Lower lobe of right lung (tissue), 2 donors: ENCODE measurements around the gene ARID1B. TPM values are rescaled to one million over a fixed set of nuclear protein-coding genes. Genes with fewer than 3 reads are reported as not detected.
A peak's percentile ranks its signal among the peaks of the same experiment; 100 is the strongest.

Experiments
- ATAC-seq, 2 donors: fragments of 200-7000 bp; cut with Tn5 transposase; one replicate each; pipeline ENCODE4 v1.9.1; 2020 to 2022; ENCODE audit warnings: mild to moderate bottlenecking in 2 of 2, moderate library complexity in 2 of 2
- DNase-seq: peaks from one replicate; pipeline ENCODE4 v3.0.0-alpha.2; 2020
- H3K27ac ChIP-seq: fragments of 200-600 bp; one replicate; pipeline ENCODE4 v1.8.0; 2022
- H3K27me3 ChIP-seq: fragments of 200-600 bp; one replicate; pipeline ENCODE4 v1.8.0; 2022; ENCODE audit warnings: low read depth
- H3K36me3 ChIP-seq: fragments of 200-600 bp; one replicate; pipeline ENCODE4 v1.8.0; 2022; ENCODE audit warnings: mild to moderate bottlenecking
- H3K4me1 ChIP-seq: fragments of 200-600 bp; one replicate; pipeline ENCODE4 v1.8.0; 2022
- H3K4me3 ChIP-seq: fragments of 200-600 bp; one replicate; pipeline ENCODE4 v1.8.0; 2022; ENCODE audit warnings: mild to moderate bottlenecking
- H3K9me3 ChIP-seq: fragments of 200-600 bp; one replicate; pipeline ENCODE4 v1.8.0; 2022
- intact Hi-C: fragments of 100-400 bp; cut with DNase I; formaldehyde crosslinking; loops from one replicate; pipeline ENCODE4 v1.11.0; 2022
- total RNA-seq: library from RNA; stranded (reverse); fragmentation: NEBNext Ultra II Directional; extraction: Animal tissue kit (Norgen Biotek cat#: 25700); gene quantifications from one replicate; pipeline ENCODE4 v1.2.1, GENCODE V29; 2021
- TF ChIP-seq, protein P1 (sequence below): fragments of 200-600 bp; IDR thresholded peaks from one replicate; pipeline ENCODE4 v1.8.0; 2022; ENCODE audit warnings: antibody characterized with exemption, mild to moderate bottlenecking
- donor health status: DM: no; HTN: yes; CAD: no; lungs with severe emphysema.

ARID1B gene
- total RNA-seq, 1 donor from 2014 or later = 95.5 TPM

- H3K36me3 ChIP-seq = no peaks in the 10 kb centered on the region
- no peak overlapping the region for H3K4me3 ChIP-seq
- H3K4me1 ChIP-seq = peaks cover 21% of the 10 kb centered on the region
- no peaks in the 10 kb centered on the region for H3K27me3 ChIP-seq
- no peaks in the 10 kb centered on the region for H3K9me3 ChIP-seq
- intact Hi-C loops = no loop called here
- no peak for ATAC-seq
- no peak overlapping the region for H3K27ac ChIP-seq
- no peak for DNase-seq
- TF ChIP-seq, protein P1, sequence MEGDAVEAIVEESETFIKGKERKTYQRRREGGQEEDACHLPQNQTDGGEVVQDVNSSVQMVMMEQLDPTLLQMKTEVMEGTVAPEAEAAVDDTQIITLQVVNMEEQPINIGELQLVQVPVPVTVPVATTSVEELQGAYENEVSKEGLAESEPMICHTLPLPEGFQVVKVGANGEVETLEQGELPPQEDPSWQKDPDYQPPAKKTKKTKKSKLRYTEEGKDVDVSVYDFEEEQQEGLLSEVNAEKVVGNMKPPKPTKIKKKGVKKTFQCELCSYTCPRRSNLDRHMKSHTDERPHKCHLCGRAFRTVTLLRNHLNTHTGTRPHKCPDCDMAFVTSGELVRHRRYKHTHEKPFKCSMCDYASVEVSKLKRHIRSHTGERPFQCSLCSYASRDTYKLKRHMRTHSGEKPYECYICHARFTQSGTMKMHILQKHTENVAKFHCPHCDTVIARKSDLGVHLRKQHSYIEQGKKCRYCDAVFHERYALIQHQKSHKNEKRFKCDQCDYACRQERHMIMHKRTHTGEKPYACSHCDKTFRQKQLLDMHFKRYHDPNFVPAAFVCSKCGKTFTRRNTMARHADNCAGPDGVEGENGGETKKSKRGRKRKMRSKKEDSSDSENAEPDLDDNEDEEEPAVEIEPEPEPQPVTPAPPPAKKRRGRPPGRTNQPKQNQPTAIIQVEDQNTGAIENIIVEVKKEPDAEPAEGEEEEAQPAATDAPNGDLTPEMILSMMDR = no peak
Observed at GRCh38 chr6:157124485-157125254, 347.5 kb downstream of the ARID1B start.

DNA sequence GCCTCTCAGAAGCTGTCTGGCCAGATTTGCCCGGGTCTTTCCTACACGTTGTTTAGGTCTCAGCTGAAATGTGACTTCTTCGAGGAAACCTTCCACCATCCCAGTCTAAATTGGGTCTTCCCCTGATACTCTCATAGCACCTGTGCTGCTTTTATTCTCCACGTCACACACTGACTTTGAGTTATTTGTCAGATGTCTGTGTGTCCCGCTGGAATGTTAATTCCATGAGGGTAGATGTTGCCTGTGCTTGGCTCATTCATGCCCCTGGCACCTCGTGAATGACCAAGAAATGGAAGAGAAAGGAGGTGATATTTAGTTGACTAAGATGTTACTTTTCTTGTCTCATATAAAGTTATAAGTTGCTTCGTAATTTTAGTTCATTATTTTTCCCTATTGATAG lies 348.4 kb downstream of the ARID1B start:
- TF ChIP-seq, protein P1 = no peak
- Histone ChIP-seq H3K4me3 (no peak overlapping the region), H3K9me3 (no peaks in the 10 kb centered on the region), H3K4me1 (peaks cover 26% of the 10 kb centered on the region), H3K36me3 (no peaks in the 10 kb centered on the region), H3K27me3 (no peaks in the 10 kb centered on the region), H3K27ac (no peak overlapping the region)
- intact Hi-C loops = no loop called here
- no peak for DNase-seq
- no peak for ATAC-seq

DNA sequence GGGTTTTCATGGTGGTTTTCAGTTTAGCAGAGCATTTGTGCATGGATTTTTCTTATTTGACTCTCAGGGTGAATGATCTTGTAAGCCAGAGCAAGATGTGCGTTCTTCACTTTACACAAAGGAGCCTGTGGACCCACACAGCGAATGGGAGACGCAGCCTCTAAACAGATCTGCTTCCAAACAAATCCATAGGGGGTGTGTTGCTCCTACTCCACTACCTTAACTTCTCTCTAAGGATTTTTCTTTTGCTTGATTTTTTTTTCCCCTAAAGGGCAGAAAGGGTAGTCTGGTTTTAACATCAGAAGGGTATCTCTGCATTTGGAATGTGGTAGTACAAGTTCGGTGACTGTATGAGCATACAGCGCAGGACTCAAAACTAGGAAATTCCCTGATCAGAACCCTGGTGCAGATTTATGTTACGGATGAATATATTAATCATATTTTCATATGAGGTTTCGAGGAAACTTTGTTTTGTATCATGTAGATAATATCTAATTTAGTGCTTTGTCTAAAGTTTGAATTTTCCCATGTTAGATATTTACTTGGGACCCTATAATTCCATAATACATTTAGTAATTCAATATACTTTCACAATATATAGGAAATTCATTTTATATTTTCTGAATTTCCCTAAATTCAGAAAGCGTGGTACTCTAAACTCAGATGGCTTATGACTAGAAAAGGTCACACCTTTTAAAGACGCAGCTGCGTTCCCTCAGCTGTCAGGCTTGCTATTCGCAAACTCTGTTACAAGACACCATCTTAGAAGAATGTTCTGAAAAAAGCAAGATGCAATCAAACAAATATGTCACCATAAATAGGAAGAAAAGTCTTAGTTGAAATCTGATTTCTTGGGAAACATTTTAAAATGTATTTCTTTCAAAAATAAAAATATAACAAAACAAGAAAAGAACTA lies 349.3 kb downstream of the ARID1B start:
- no peak for DNase-seq
- H3K4me3 ChIP-seq = no peak overlapping the region
- intact Hi-C loops = no loop called here
- ATAC-seq = no peak
- no peaks in the 10 kb centered on the region for H3K27me3 ChIP-seq
- no peak overlapping the region for H3K27ac ChIP-seq
- no peaks in the 10 kb centered on the region for H3K36me3 ChIP-seq
- TF ChIP-seq, protein P1 = no peak
- H3K9me3 ChIP-seq = no peaks in the 10 kb centered on the region
- H3K4me1 ChIP-seq = peaks cover 26% of the 10 kb centered on the region

GRCh38 chr6:157128235-157128775 lies 351.1 kb downstream of the ARID1B start:
- Histone ChIP-seq H3K9me3 (no peaks in the 10 kb centered on the region), H3K27ac (no peak overlapping the region), H3K36me3 (peaks cover 10% of the 10 kb centered on the region), H3K4me3 (no peak overlapping the region), H3K27me3 (no peaks in the 10 kb centered on the region), H3K4me1 (peaks cover 20% of the 10 kb centered on the region)
- peak in 1 of 2 donors; percentile 28 for ATAC-seq
- no peak for DNase-seq
- TF ChIP-seq, protein P1 = no peak
- intact Hi-C loops = no loop called here

- no peak overlapping the region for H3K27ac ChIP-seq
- TF ChIP-seq, protein P1 = no peak
- DNase-seq = no peak
- intact Hi-C loops = no loop called here
- no peak for ATAC-seq
- H3K4me1 ChIP-seq = peaks cover 34% of the 10 kb centered on the region
- H3K9me3 ChIP-seq = no peaks in the 10 kb centered on the region
- H3K4me3 ChIP-seq = no peak overlapping the region
- peaks cover 23% of the 10 kb centered on the region for H3K36me3 ChIP-seq
- no peaks in the 10 kb centered on the region for H3K27me3 ChIP-seq
Observed at GRCh38 chr6:157131250-157131649, 354.1 kb downstream of the ARID1B start.
